Endodermal cell (in vitro differentiated cells): ENCODE results near the gene JMY. TPM values are rescaled to one million over a fixed set of nuclear protein-coding genes. Genes with fewer than 3 reads are reported as not detected.

Experiments
- DNase-seq: peaks from one replicate; pipeline ENCODE4 v3.0.0-alpha.2; 2017
- H3K27ac ChIP-seq: 2 replicates; pipeline ENCODE4 v1.5.1; 2013; ENCODE audit warnings: mild to moderate bottlenecking, low read depth, low read length, moderate library complexity
- H3K27me3 ChIP-seq: 2 replicates; pipeline ENCODE4 v1.6.1; 2013; ENCODE audit warnings: mild to moderate bottlenecking, low read length, moderate library complexity; ENCODE audit not compliant: insufficient read depth, control insufficient read depth, poor library complexity, severe bottlenecking
- H3K36me3 ChIP-seq: 2 replicates; pipeline ENCODE4 v1.7.0; 2013; ENCODE audit warnings: mild to moderate bottlenecking, low read length, moderate library complexity; ENCODE audit not compliant: control insufficient read depth, insufficient read depth
- H3K4me1 ChIP-seq: one replicate; pipeline ENCODE4 v1.7.0; 2013; ENCODE audit warnings: low read length; ENCODE audit not compliant: control insufficient read depth, insufficient read depth
- H3K4me3 ChIP-seq: 2 replicates; pipeline ENCODE4 v1.5.1; 2013; ENCODE audit warnings: mild to moderate bottlenecking, low read length, moderate library complexity
- H3K9ac ChIP-seq: 2 replicates; pipeline ENCODE4 v1.6.1; 2013; ENCODE audit warnings: mild to moderate bottlenecking, low read length, moderate library complexity; ENCODE audit not compliant: poor library complexity, severe bottlenecking; ENCODE audit errors: extremely low read depth
- H3K9me3 ChIP-seq: 2 replicates; pipeline ENCODE4 v1.6.1; 2013; ENCODE audit warnings: mild to moderate bottlenecking, low read length, moderate library complexity; ENCODE audit not compliant: control insufficient read depth
- H3K27ac Mint-ChIP-seq: 2 replicates; pipeline ENCODE4 v1.8.0; 2020; ENCODE audit warnings: mixed read lengths
- H3K27me3 Mint-ChIP-seq: 2 replicates; pipeline ENCODE4 v1.8.0; 2021; ENCODE audit warnings: mild to moderate bottlenecking, mixed read lengths; ENCODE audit not compliant: insufficient read depth
- H3K36me3 Mint-ChIP-seq: 2 replicates; pipeline ENCODE4 v1.8.0; 2020; ENCODE audit warnings: low read depth, mixed read lengths
- H3K4me1 Mint-ChIP-seq: 2 replicates; pipeline ENCODE4 v1.8.0; 2020; ENCODE audit warnings: mixed read lengths
- H3K4me3 Mint-ChIP-seq: 2 replicates; pipeline ENCODE4 v1.8.0; 2020; ENCODE audit warnings: mild to moderate bottlenecking, moderate library complexity, mixed read lengths
- H3K9me3 Mint-ChIP-seq: 2 replicates; pipeline ENCODE4 v1.8.0; 2020; ENCODE audit warnings: mild to moderate bottlenecking, mixed read lengths
- CTCF ChIP-seq: fragments of 200-600 bp; sonication (generic); conservative IDR thresholded peaks from 2 replicates; pipeline ENCODE4 v1.5.0; 2021; ENCODE audit warnings: antibody characterized with exemption, mild to moderate bottlenecking
- WGBS, 2 experiments: methylation state at CpG; one replicate each; pipeline versions ENCODE4 v1.1.5 to v1.1.7; 2013; ENCODE audit warnings: missing lambda C conversion rate in 2 of 2, mixed read lengths in 1 of 2; ENCODE audit not compliant: insufficient coverage in 1 of 2, insufficient read length in 1 of 2; 5-methylcytosine and 5-hydroxymethylcytosine counted together
- total RNA-seq, 2 donors: library from RNA; stranded (reverse); fragmentation: NEBNext Ultra II Directional in 1 of 2; extraction: Animal tissue kit (Norgen Biotek cat#: 25700) in 1 of 2; gene quantifications; 2 replicates in 1 of 2; 3 replicates in 1 of 2; pipeline ENCODE4 v1.2.1, GENCODE V29; 2021

Gene JMY
- total RNA-seq, 2 donors from 2014 or later, result 19.4 to 20.8 TPM

GRCh38 chr5:79225441-79225840 is 10.5 kb upstream of the JMY start:
- H3K27ac ChIP-seq, result no peak overlapping the region
- no peaks in the 10 kb centered on the region for H3K36me3 ChIP-seq
- WGBS, 2 experiments, result 61 to 95% methylated on average over 3 to 5 of the region's 5 CpGs
- Mint-ChIP-seq H3K36me3 (peaks cover 10% of the 10 kb centered on the region), H3K4me3 (no peak overlapping the region), H3K27me3 (no peaks in the 10 kb centered on the region), H3K4me1 (no peaks in the 10 kb centered on the region), H3K27ac (no peak overlapping the region), H3K9me3 (peaks cover 5% of the 10 kb centered on the region)
- no peak for TF ChIP-seq CTCF
- H3K4me3 ChIP-seq, result no peak overlapping the region
- H3K9ac ChIP-seq, result no peak overlapping the region
- no peaks in the 10 kb centered on the region for H3K27me3 ChIP-seq
- no peak for DNase-seq
- peaks cover 7% of the 10 kb centered on the region for H3K9me3 ChIP-seq
- peaks cover 3% of the 10 kb centered on the region for H3K4me1 ChIP-seq

- no peak overlapping the region for H3K4me3 ChIP-seq
- no peaks in the 10 kb centered on the region for H3K27me3 ChIP-seq
- no peak overlapping the region for H3K9ac ChIP-seq
- no peak overlapping the region for H3K27ac Mint-ChIP-seq
- no peaks in the 10 kb centered on the region for H3K4me1 Mint-ChIP-seq
- H3K27me3 Mint-ChIP-seq, result no peaks in the 10 kb centered on the region
- 89 to 96% methylated on average over 4 of the region's 4 CpGs for WGBS, 2 experiments
- H3K9me3 ChIP-seq, result peaks cover 7% of the 10 kb centered on the region
- DNase-seq, result no peak
- no peak overlapping the region for H3K4me3 Mint-ChIP-seq
- H3K4me1 ChIP-seq, result no peaks in the 10 kb centered on the region
- no peaks in the 10 kb centered on the region for H3K36me3 ChIP-seq
- H3K9me3 Mint-ChIP-seq, result peaks cover 5% of the 10 kb centered on the region
- no peak overlapping the region for H3K27ac ChIP-seq
- TF ChIP-seq CTCF, result no peak
- peaks cover 10% of the 10 kb centered on the region for H3K36me3 Mint-ChIP-seq
Measured at GRCh38 chr5:79227484-79228025, 8.4 kb upstream of the JMY start.

GRCh38 chr5:79229357-79230174 is 6.4 kb upstream of the JMY start:
- no peak for TF ChIP-seq CTCF
- DNase-seq, result no peak
- 94% methylated on average over 9 to 10 of the region's 10 CpGs for WGBS, 2 experiments
- no peaks in the 10 kb centered on the region for H3K9me3 Mint-ChIP-seq
- no peak overlapping the region for H3K4me3 Mint-ChIP-seq
- H3K27ac Mint-ChIP-seq, result no peak overlapping the region
- no peaks in the 10 kb centered on the region for H3K27me3 ChIP-seq
- no peak overlapping the region for H3K27ac ChIP-seq
- no peak overlapping the region for H3K9ac ChIP-seq
- H3K36me3 ChIP-seq, result no peaks in the 10 kb centered on the region
- peaks cover 4% of the 10 kb centered on the region for H3K36me3 Mint-ChIP-seq
- H3K9me3 ChIP-seq, result no peaks in the 10 kb centered on the region
- H3K4me1 Mint-ChIP-seq, result no peaks in the 10 kb centered on the region
- H3K4me3 ChIP-seq, result no peak overlapping the region
- no peaks in the 10 kb centered on the region for H3K4me1 ChIP-seq
- no peaks in the 10 kb centered on the region for H3K27me3 Mint-ChIP-seq
